ENCODE data around the gene SUSD4.

SUSD4 gene

GRCh38 chr1:223179280-223179679 lies 184.7 kb downstream of the SUSD4 start:
- no peak for TF ChIP-seq YY1 (IDR thresholded peaks at IDR 0.05; ENCODE audit: low read depth)
- TF ChIP-seq FOXM1 (IDR thresholded peaks at IDR 0.05; ENCODE audit: borderline replicate concordance, low read depth): no peak
- no peak for TF ChIP-seq EP300 (IDR thresholded peaks at IDR 0.05; ENCODE audit: borderline replicate concordance)
- no peak for TF ChIP-seq CEBPB (IDR thresholded peaks at IDR 0.05)
- no peak for TF ChIP-seq RAD21 (IDR thresholded peaks at IDR 0.05; ENCODE audit: low read depth)
- no peak for TF ChIP-seq REST (IDR thresholded peaks at IDR 0.05; ENCODE audit: low read depth)
- TF ChIP-seq TCF12 (IDR thresholded peaks at IDR 0.05; ENCODE audit: low read depth): no peak
- TF ChIP-seq ZBTB7A (IDR thresholded peaks at IDR 0.05; ENCODE audit: low read depth): no peak
- TF ChIP-seq CREB1 (IDR thresholded peaks at IDR 0.05; ENCODE audit: low read depth): no peak
- TF ChIP-seq TEAD4 (IDR thresholded peaks at IDR 0.05): no peak
- TF ChIP-seq NFIC (IDR thresholded peaks at IDR 0.05): no peak
- TF ChIP-seq USF1 (IDR thresholded peaks at IDR 0.05): no peak
- TF ChIP-seq TAF1 (IDR thresholded peaks at IDR 0.05; ENCODE audit: low read depth): no peak
- no peak for TF ChIP-seq EGR1 (IDR thresholded peaks at IDR 0.05)
- no peak for TF ChIP-seq MAX (IDR thresholded peaks at IDR 0.05)

- TF ChIP-seq REST (IDR thresholded peaks at IDR 0.05; ENCODE audit: low read depth) (no peak), RAD21 (IDR thresholded peaks at IDR 0.05; ENCODE audit: low read depth) (no peak), TCF12 (IDR thresholded peaks at IDR 0.05; ENCODE audit: low read depth) (no peak), USF1 (IDR thresholded peaks at IDR 0.05) (no peak), ZBTB7A (IDR thresholded peaks at IDR 0.05; ENCODE audit: low read depth) (no peak), FOXM1 (IDR thresholded peaks at IDR 0.05; ENCODE audit: borderline replicate concordance, low read depth) (no peak), YY1 (IDR thresholded peaks at IDR 0.05; ENCODE audit: low read depth) (no peak), EGR1 (IDR thresholded peaks at IDR 0.05) (no peak), NFIC (IDR thresholded peaks at IDR 0.05) (no peak), TAF1 (IDR thresholded peaks at IDR 0.05; ENCODE audit: low read depth) (no peak)
Observed at GRCh38 chr1:223177681-223178080, 186.3 kb downstream of the SUSD4 start.

- no peak for TF ChIP-seq EGR1 (IDR thresholded peaks at IDR 0.05)
- TF ChIP-seq TAF1 (IDR thresholded peaks at IDR 0.05; ENCODE audit: low read depth): no peak
- TF ChIP-seq EP300 (IDR thresholded peaks at IDR 0.05; ENCODE audit: borderline replicate concordance): no peak
- TF ChIP-seq REST (IDR thresholded peaks at IDR 0.05; ENCODE audit: low read depth): no peak
- no peak for TF ChIP-seq CREB1 (IDR thresholded peaks at IDR 0.05; ENCODE audit: low read depth)
- no peak for TF ChIP-seq NFIC (IDR thresholded peaks at IDR 0.05)
- no peak for TF ChIP-seq RAD21 (IDR thresholded peaks at IDR 0.05; ENCODE audit: low read depth)
- no peak for TF ChIP-seq YY1 (IDR thresholded peaks at IDR 0.05; ENCODE audit: low read depth)
- no peak for TF ChIP-seq CEBPB (IDR thresholded peaks at IDR 0.05)
- no peak for TF ChIP-seq TEAD4 (IDR thresholded peaks at IDR 0.05)
- no peak for TF ChIP-seq USF1 (IDR thresholded peaks at IDR 0.05)
- TF ChIP-seq FOXM1 (IDR thresholded peaks at IDR 0.05; ENCODE audit: borderline replicate concordance, low read depth): no peak
- TF ChIP-seq ZBTB7A (IDR thresholded peaks at IDR 0.05; ENCODE audit: low read depth): no peak
- no peak for TF ChIP-seq MAX (IDR thresholded peaks at IDR 0.05)
Observed at GRCh38 chr1:223176437-223176836, 187.5 kb downstream of the SUSD4 start.

GRCh38 chr1:223175633-223176032 lies 188.3 kb downstream of the SUSD4 start:
- TF ChIP-seq ZBTB7A (IDR thresholded peaks at IDR 0.05; ENCODE audit: low read depth): no peak
- no peak for TF ChIP-seq FOXM1 (IDR thresholded peaks at IDR 0.05; ENCODE audit: borderline replicate concordance, low read depth)
- TF ChIP-seq USF1 (IDR thresholded peaks at IDR 0.05): no peak
- no peak for TF ChIP-seq MAX (IDR thresholded peaks at IDR 0.05)

Measured in Ishikawa (cell line).